CD14-positive monocyte (primary cell): Measurements from ENCODE around the gene RPS5. TPM values are rescaled to one million over a fixed set of nuclear protein-coding genes. Genes with fewer than 3 reads are reported as not detected.

Experiments used
- DNase-seq, 3 donors: peaks; one replicate each; pipeline ENCODE4 v3.0.0-alpha.2; 2011 to 2022
- H2AFZ ChIP-seq: 2 replicates; pipeline ENCODE4 v1.6.0; 2012; ENCODE audit warnings: mild to moderate bottlenecking, low read depth, low read length, inconsistent platforms; ENCODE audit not compliant: insufficient read depth, poor library complexity, severe bottlenecking
- H3K27ac ChIP-seq, 2 donors: 1 replicate in 1 of 2; 2 replicates in 1 of 2; pipeline ENCODE4 v1.5.1; 2012 to 2013; ENCODE audit warnings: low read length in 2 of 2, control low read depth in 1 of 2, inconsistent platforms in 1 of 2, low read depth in 1 of 2, mild to moderate bottlenecking in 1 of 2
- H3K27me3 ChIP-seq, 2 donors: one replicate each; pipeline versions ENCODE4 v1.6.0 to v1.6.1; 2011 to 2013; ENCODE audit warnings: low read length in 2 of 2; ENCODE audit not compliant: control insufficient read depth in 2 of 2, insufficient read depth in 2 of 2
- H3K36me3 ChIP-seq, 2 donors: replicated peaks in 1 of 2; 1 replicate in 1 of 2; 2 replicates in 1 of 2; pipeline versions ENCODE4 v1.5.1 to v1.6.1; 2012 to 2013; ENCODE audit warnings: low read length in 2 of 2, control low read depth in 1 of 2, inconsistent platforms in 1 of 2, mild to moderate bottlenecking in 1 of 2; ENCODE audit not compliant: insufficient read depth in 2 of 2, control insufficient read depth in 1 of 2
- H3K4me1 ChIP-seq, 2 donors: 1 replicate in 1 of 2; 2 replicates in 1 of 2; pipeline versions ENCODE4 v1.5.1 to v1.6.1; 2012 to 2013; ENCODE audit warnings: low read length in 2 of 2, control low read depth in 1 of 2, inconsistent platforms in 1 of 2, mild to moderate bottlenecking in 1 of 2, moderate library complexity in 1 of 2; ENCODE audit not compliant: insufficient read depth in 2 of 2, control insufficient read depth in 1 of 2
- H3K4me2 ChIP-seq: replicated peaks from 2 replicates; pipeline ENCODE3; 2012; ENCODE audit warnings: low read length, moderate library complexity, mild to moderate bottlenecking; ENCODE audit not compliant: poor library complexity, severe bottlenecking; ENCODE audit errors: extremely low read depth
- H3K4me3 ChIP-seq, 3 experiments: fragments of 200-600 bp in 1 of 3; sonication (generic) in 1 of 3; replicated peaks in 1 of 3; 1 replicate in 2 of 3; 2 replicates in 1 of 3; pipeline ENCODE4 v1.5.1; 2011 to 2013; ENCODE audit warnings: low read length in 3 of 3, mild to moderate bottlenecking in 3 of 3, control low read depth in 2 of 3, low read depth in 2 of 3, inconsistent platforms in 1 of 3, moderate library complexity in 1 of 3
- H3K79me2 ChIP-seq: 2 replicates; pipeline ENCODE4 v1.6.0; 2012; ENCODE audit warnings: mild to moderate bottlenecking, control low read depth, inconsistent platforms, low read length, moderate library complexity; ENCODE audit not compliant: insufficient read depth
- H3K9ac ChIP-seq: 2 replicates; pipeline ENCODE4 v1.6.0; 2017; ENCODE audit warnings: low read length, mild to moderate bottlenecking; ENCODE audit not compliant: insufficient read depth, poor library complexity, severe bottlenecking
- H3K9me3 ChIP-seq, 2 donors: replicated peaks in 1 of 2; 1 replicate in 1 of 2; 2 replicates in 1 of 2; pipeline versions ENCODE4 v1.5.1 to v1.6.1; 2012 to 2013; ENCODE audit warnings: low read length in 2 of 2, control low read depth in 1 of 2; ENCODE audit not compliant: control insufficient read depth in 1 of 2, insufficient read depth in 1 of 2
- H4K20me1 ChIP-seq: 2 replicates; pipeline ENCODE4 v1.6.0; 2012; ENCODE audit warnings: mild to moderate bottlenecking, low read length, control low read depth, moderate library complexity; ENCODE audit not compliant: insufficient read depth
- H3K27ac Mint-ChIP-seq, 7 donors: one replicate each; pipeline ENCODE4 v1.8.0; 2020; ENCODE audit warnings: mild to moderate bottlenecking in 7 of 7, mixed read lengths in 7 of 7, moderate library complexity in 6 of 7, inconsistent platforms in 2 of 7
- H3K27me3 Mint-ChIP-seq, 3 donors: one replicate each; pipeline ENCODE4 v1.8.0; 2021 to 2022; ENCODE audit warnings: low read depth in 3 of 3, mild to moderate bottlenecking in 3 of 3, mixed read lengths in 3 of 3, moderate library complexity in 3 of 3, inconsistent platforms in 1 of 3
- H3K36me3 Mint-ChIP-seq, 2 donors: one replicate each; pipeline ENCODE4 v1.8.0; 2020; ENCODE audit warnings: mixed read lengths in 2 of 2, inconsistent platforms in 1 of 2, mild to moderate bottlenecking in 1 of 2
- H3K4me1 Mint-ChIP-seq: one replicate; pipeline ENCODE4 v1.8.0; 2020; ENCODE audit warnings: mild to moderate bottlenecking, mixed read lengths
- H3K4me3 Mint-ChIP-seq, 2 donors: one replicate each; pipeline ENCODE4 v1.8.0; 2020; ENCODE audit warnings: mild to moderate bottlenecking in 2 of 2, mixed read lengths in 2 of 2, moderate library complexity in 1 of 2
- H3K9me3 Mint-ChIP-seq, 7 donors: one replicate each; pipeline ENCODE4 v1.8.0; 2020 to 2022; ENCODE audit warnings: mixed read lengths in 7 of 7, mild to moderate bottlenecking in 6 of 7, moderate library complexity in 6 of 7, inconsistent platforms in 2 of 7
- CTCF ChIP-seq: fragments of 200-600 bp; IDR thresholded peaks from one replicate; pipeline ENCODE4 v1.8.0; 2022; ENCODE audit warnings: antibody characterized with exemption, mild to moderate bottlenecking
- WGBS: methylation state at CpG from one replicate; pipeline ENCODE4 v1.1.5; 2013; ENCODE audit warnings: missing lambda C conversion rate; ENCODE audit not compliant: insufficient coverage; 5-methylcytosine and 5-hydroxymethylcytosine counted together
- intact Hi-C, 2 donors: fragments of 100-400 bp; cut with micrococcal nuclease; formaldehyde crosslinking; loops; one replicate each; pipeline versions ENCODE4 v1.15.0 to v1.15.1; 2023
- polyA plus RNA-seq, 3 donors: library from polyadenylated mRNA; depleted of rRNA in 1 of 3; unstranded in 2 of 3; stranded (reverse) in 1 of 3; fragments of 300-500 nt in 2 of 3; fragments of >200 nt in 1 of 3; fragmentation: Illumina TruSeq in 2 of 3; gene quantifications; 1 replicate in 2 of 3; 2 replicates in 1 of 3; pipeline ENCODE4 v1.2.3, GENCODE V29; 2012 to 2021

Gene RPS5
- polyA plus RNA-seq, 3 donors = 485 to 1,381 (median 580) TPM

GRCh38 chr19:58367698-58368454, 19.2 kb upstream of the RPS5 start:
- Mint-ChIP-seq H3K27me3 (peaks cover 0 to 5% (median 0%) of the 10 kb centered on the region in 3 donors), H3K36me3 (no peaks in the 10 kb centered on the region), H3K4me3 (no peak overlapping the region), H3K9me3 (peaks cover 0 to 3% (median 0%) of the 10 kb centered on the region in 7 donors), H3K27ac (no peak overlapping the region), H3K4me1 (peaks cover 13% of the 10 kb centered on the region)
- H3K27ac ChIP-seq = no peak overlapping the region
- no peaks in the 10 kb centered on the region for H3K36me3 ChIP-seq
- no peak overlapping the region for H3K4me2 ChIP-seq
- peaks cover 18 to 21% of the 10 kb centered on the region in 2 donors for H3K4me1 ChIP-seq
- no peaks in the 10 kb centered on the region for H3K27me3 ChIP-seq
- H3K9me3 ChIP-seq = peaks cover 0 to 7% of the 10 kb centered on the region in 2 donors
- H3K4me3 ChIP-seq = no peak overlapping the region
- TF ChIP-seq CTCF = no peak
- no peak for DNase-seq
- no peak overlapping the region for H2AFZ ChIP-seq
- intact Hi-C loops = no loop called here
- 96% methylated on average over 106 of the region's 106 CpGs for WGBS
- H4K20me1 ChIP-seq = no peaks in the 10 kb centered on the region
- H3K9ac ChIP-seq = no peak overlapping the region
- H3K79me2 ChIP-seq = no peaks in the 10 kb centered on the region

DNA sequence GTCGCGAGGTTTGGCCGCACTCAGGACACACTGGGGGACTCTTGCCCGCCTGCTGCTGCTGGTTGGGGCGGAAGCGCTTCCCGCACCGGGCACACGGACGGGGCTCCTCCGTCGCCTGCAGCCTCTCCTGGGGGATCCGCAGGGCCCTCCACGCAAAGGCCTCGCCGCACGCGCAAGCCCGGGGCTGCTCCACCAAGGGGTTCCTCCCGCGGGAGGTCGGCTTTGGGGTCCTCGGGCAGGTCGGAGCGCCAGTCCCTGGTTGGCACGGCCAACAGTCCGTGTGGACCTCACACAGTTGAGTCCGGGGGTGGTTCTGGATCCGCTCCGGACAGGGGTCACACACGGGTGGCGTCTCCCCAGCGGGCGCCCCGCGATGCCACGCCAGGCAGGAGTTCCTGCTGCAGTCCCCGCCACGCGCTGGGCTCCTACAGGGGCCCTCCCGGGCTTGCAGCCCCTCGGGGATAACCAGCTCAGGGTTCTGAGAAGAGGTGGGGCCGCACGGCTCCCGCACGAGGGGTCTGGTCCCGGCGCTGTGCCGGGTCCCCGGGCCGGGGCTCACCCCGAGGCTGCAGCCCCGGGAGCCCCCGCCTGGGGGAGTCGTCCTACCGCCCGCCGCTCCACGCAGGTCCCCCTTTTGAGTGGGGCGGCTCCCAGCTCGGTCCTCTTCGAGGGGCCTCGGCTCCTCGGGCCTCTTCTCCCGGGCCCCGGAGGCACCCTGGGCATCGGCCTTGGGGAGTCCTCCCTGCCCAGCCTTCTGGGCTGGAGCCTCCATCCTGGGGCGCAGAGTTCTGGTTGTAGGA, 18.3 kb upstream of the RPS5 start:
- no peak overlapping the region for H3K4me3 Mint-ChIP-seq
- H3K9ac ChIP-seq = no peak overlapping the region
- 97% methylated on average over 64 of the region's 68 CpGs for WGBS
- H2AFZ ChIP-seq = no peak overlapping the region
- H3K4me2 ChIP-seq = no peak overlapping the region
- no peaks in the 10 kb centered on the region for H3K36me3 ChIP-seq
- no peaks in the 10 kb centered on the region for H3K36me3 Mint-ChIP-seq
- H3K27me3 ChIP-seq = no peaks in the 10 kb centered on the region
- H3K9me3 ChIP-seq = peaks cover 0 to 7% of the 10 kb centered on the region in 2 donors
- H3K4me1 ChIP-seq = peaks cover 9 to 13% of the 10 kb centered on the region in 2 donors
- H3K9me3 Mint-ChIP-seq = peaks cover 0 to 3% (median 0%) of the 10 kb centered on the region in 7 donors
- H3K27ac ChIP-seq = no peak overlapping the region
- no peaks in the 10 kb centered on the region for H3K79me2 ChIP-seq
- peaks cover 0 to 5% (median 0%) of the 10 kb centered on the region in 3 donors for H3K27me3 Mint-ChIP-seq
- peaks cover 10% of the 10 kb centered on the region for H3K4me1 Mint-ChIP-seq
- TF ChIP-seq CTCF = no peak
- H3K4me3 ChIP-seq = no peak overlapping the region
- H3K27ac Mint-ChIP-seq = no peak overlapping the region
- H4K20me1 ChIP-seq = no peaks in the 10 kb centered on the region
- intact Hi-C loops = no loop called here
- DNase-seq = no peak
